ENCODE data around the gene FNIP2.

DNA sequence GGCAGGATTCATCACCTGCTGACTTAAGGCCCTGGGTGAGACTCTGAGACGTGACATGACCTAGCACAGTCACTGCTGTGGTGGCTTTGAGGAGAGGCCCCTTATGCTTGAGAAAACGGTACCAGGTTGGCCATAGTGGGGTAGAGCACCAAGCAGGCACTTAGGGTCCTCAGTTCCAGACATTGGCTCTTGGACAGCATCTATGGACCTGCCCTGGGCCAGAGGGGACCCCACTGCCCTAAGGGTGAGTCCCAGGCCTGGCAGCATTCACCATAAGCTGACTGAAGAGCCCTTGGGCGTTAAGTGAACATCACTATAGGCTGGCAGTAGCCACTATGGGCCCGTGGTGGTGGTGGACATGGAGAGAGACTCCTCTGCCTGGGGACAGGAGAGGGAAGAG lies 78.7 kb downstream of the FNIP2 start:
- TF ChIP-seq CTCF (IDR thresholded peaks at IDR 0.05; ENCODE audit: insufficient read depth, low read depth, low read length), result no peak
- no peak for TF ChIP-seq EZH2 (IDR thresholded peaks at IDR 0.05; ENCODE audit: insufficient read depth, low read length)
